HG03103 (cell line): Measurements from ENCODE around the gene OXCT2.
A peak's percentile ranks its signal among the peaks of the same experiment; 100 is the strongest.
"Not testable (repeated sequence)": the region's sequence is repeated elsewhere in the genome, so short reads cannot be mapped to it uniquely, and the experiment has no call there.

ENCODE experiments used
- ATAC-seq: cut with Tn5 transposase; IDR thresholded peaks from one replicate; pipeline ENCODE4 v1.9.1; 2021; ENCODE audit warnings: low read depth; ENCODE audit not compliant: unreplicated experiment

Gene OXCT2

DNA sequence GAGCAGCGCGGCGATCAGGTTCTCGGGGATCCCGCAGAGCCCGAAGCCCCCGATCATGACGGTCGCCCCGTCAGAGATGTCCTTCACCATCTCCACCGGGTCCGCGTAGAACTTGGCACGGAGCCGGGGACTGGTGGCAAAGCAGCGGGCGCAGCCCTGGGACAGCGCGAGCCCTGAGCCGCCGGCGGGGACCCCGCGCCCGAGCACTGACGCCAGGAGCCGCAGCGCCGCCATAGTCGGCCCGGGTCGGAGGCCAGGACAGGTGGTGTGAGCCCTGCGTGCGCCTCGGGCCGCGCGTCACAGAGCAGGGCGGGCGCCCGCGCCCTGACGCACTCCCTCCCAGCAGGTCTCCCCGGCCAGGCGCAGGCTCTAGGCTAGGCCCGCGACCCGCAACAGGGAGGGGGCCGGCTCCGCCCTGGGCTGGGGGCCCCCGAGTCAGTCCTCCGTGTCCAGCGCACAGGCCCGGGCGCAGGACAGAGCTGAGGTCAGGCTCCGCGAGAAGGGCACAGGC, at the start of gene OXCT2:
TSS of gene OXCT2 (minus strand) at position 327 of the 511 bp plus-strand sequence. CDS start at position 234, 93 bp downstream.
- ATAC-seq, result not testable (repeated sequence)

DNA sequence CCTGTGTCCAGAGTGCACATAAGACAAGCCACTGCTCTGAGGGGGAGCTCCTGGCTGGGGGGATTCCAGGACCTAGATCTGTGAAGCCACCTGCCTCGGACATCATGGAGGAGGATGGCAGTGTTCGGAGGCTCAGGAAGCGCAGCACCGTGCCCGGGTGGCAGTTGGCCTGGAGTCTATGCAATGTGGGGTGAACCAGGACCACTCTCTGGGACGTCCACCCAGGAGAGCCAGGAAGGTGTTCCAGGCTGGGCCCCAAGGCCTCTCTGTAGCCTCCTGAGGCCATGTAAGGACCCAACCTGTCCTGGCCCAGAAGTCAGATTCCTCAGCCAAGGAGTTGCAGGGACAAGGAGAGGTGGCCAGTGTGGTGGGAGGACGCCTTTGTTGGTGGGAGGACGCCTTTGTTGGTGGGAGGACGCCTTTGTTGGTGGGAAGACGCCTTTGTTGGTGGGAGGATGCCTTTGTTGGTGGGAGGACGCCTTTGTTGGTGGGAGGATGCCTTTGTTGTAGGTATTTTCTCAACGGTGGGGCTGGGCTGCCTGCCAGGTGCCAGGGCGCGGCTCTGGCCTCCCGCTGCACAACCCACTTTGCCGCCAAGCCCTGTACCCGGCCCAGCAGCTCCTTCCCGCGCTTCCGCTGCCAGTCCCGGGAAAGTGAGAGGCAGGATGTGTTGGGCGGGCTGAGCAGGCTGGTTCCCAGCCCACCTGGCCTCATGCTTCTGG, 48.1 kb upstream of the OXCT2 start:
- ATAC-seq, result no peak

DNA sequence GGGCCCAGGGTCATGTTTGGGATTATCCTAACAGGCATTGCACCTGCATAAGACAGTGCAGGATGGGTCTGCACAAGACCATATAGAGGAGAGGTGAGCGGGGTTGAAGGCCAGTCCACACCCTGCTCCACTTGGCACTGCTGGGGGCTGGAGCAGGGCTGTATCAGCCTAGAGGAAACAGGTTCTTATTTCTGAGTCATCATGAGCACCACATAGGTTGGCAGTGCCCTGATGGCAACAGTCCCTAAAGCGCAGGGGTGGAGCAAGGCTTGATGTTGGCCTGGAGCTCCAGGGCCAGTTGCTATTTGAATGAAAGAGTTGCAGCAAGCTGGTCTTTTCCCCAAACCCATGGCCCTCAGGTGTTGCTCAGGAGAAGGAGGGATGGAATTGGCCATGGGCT, 47.3 kb upstream of the OXCT2 start:
- no peak for ATAC-seq

DNA sequence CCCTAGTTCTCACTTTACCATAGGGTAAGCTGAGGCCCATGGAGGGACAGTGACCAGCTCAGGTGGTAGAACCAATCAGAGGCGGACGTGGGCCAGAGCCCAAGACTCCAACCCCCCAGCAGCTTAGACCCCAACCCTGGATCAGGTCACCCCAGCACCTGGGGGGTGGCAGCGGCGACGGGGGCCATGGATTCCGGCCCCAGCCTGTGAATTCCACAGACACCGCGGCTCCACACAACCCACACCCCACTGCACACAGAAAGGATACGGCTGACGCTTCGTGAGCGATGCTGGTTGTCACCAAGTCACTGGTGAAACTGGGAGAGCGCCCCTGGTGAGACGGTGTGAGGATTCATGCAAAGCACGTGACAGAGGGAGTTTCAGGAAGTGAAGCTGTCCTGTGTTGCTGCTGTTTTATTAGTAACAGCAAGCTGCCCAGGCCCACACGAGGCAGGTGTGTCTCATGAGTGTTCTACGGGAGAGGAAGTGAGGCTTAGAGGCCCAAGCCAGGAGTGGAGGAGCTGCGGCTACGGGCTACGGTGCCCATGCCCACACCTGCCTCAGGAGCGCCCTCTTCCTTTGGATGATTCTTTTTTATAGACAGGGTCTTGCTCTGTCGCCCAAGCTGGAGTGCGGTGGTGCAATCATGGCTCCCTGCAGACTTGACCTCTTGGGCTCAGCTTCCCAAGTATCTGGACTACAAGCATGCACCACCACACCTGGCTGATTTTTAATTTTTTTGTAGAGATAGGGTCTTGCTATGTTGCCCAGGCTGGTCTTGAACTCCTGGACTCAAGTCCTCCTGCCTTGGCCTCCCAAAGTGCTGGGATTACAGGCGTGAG, 46.2 kb upstream of the OXCT2 start:
- ATAC-seq, result peak; percentile 73

DNA sequence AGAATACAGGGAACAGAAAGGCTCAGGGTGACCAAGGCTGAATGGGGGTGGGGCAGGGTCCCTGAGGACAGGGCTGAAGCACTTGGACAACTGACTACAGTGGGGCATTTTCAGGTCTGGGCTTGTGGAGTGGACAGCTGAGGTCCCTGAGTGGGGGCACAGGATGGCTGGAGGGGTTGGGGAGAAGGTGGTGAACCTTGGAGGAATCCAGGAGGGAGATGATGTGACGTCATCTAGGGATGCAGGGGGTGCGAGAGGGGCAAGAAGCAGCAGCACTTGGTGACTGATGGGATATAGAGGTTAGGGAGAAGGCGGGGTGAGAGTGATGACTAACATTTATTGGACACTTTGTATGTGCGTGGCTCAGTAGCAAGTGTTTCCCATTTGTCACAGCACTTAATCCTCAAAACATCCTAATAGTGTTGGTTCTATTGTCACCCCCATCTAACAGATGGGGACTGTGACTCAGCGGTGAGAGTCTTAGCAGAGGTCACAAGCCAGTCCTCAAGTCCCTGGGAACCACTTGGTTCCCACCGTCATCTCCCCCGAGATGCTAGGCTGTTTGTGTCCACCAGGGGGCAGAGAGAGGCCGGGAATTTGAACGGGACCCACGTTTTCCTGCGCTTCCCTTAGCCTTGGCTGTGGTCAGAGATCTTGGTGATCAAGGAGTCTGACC, 45.4 kb upstream of the OXCT2 start:
- peak; percentile 25 for ATAC-seq

DNA sequence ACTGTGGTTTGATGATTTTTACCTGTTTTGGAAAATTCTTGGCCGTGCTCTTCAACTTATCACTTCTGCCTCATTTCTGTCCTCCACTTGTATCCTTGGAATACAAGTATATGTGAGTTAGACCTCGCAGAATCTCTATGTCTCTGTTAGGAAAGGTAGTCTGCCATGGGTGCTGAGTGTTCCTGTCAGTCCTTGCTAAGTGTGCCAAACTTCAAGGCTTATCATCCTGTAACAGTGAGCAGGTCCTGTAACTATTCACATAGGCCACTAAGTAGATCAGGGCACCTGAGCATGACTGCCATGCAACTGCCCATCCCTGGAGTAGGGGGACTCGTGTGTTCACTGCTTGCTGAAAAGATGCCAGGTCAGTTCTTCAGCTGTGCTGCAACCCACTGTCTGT, 41.8 kb upstream of the OXCT2 start:
- ATAC-seq, result no peak

DNA sequence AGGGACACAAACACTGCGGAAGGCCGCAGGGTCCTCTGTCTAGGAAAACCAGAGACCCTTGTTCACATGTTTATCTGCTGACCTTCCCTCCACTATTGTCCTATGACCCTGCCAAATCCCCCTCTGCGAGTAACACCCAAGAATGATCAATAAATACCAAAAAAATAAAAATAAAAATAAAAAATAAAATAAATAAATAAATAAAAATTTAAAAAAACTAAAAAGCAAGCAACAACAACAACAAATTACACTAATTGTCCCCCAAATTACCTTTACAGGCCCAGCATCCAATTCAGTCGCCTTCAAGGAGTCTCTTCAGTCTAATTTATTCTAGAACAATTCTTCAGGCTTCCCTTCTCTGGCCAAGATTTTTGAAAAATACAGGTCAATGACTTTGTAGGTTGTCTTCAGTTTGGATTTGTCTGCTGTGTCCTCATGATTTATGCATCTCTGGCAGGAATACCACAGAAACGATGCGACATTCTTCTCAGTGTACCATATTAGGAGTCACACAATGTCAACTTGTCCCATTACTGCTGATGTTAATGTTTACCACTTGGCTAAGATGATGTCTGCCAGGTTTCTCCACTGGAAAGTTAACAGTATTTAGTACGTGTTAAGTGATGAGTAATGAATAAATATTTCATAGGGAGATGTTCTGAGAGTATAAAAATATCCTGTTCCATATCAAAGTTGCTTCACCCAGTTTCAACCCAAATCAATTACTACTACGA, 37.8 kb upstream of the OXCT2 start:
- no peak for ATAC-seq

DNA sequence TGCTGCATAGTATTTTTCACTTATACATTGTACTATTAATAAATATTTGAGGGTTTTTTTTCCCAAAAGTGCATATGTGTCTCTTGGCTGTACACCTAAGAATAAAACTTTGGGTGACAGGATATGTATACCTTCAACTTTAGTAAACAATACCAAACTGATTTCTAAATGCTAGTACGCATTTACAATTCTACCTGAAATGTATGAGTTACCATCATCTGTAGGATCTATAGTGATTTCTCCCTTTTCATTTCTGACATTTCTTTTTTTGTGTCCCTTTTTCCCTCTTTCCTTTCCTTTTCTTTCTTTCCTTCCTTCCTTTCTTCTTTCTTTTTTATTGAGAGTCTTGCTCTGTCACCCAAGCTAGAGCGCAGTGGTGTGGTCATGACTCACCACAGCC, 34.2 kb upstream of the OXCT2 start:
- ATAC-seq, result no peak

DNA sequence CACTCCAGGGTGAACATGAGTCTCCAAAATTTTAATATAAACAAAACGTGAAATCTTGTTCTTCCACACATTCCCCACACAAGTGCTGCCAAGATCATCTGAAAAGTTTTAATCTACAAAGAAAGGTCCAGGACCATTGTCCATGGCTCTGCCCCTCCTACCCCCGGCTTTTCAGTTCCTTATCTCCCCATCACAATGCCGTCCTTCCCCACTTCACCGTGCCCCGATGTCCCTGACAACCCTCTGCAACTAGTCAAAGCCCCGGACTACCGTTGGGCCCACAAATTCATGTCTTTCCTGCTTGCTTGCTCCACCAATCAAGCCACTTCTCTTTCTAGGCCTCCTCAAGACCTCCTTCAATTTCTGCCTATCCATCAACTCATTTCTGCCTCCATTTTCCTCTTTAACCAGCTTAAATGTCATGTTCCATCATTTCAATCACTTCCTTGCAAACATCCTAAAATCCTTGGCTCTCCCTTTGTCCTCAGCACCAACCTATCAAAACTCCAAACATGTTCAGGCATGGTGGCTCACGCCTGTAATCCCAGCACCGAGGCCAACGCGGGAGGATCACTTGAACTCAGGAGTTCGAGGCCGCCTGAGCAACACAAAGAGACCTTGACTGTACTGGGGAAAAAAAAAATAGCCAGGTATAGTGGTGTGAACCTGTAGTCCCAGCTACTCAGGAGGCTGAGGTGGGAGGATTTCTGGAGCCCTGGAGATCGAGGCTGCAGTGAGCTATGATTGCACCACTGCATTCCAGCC, 31.5 kb upstream of the OXCT2 start:
- ATAC-seq, result no peak

DNA sequence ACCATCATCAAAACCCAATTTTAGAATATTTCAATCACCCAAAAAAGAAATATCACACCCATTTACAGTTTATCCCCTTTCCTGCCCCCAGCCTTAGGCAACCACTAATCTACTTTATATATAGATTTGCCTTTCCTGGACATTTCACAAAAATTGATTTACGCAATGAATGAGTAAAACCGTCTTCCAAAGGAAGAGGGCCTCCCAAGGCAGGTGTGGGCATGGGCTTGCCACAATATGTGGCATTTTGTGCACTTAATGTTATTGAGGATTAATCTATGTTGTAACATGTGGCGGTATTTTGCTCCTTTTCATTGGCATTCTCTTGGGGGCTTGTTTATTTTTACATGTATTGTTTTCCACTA, 29.3 kb upstream of the OXCT2 start:
- ATAC-seq, result no peak

DNA sequence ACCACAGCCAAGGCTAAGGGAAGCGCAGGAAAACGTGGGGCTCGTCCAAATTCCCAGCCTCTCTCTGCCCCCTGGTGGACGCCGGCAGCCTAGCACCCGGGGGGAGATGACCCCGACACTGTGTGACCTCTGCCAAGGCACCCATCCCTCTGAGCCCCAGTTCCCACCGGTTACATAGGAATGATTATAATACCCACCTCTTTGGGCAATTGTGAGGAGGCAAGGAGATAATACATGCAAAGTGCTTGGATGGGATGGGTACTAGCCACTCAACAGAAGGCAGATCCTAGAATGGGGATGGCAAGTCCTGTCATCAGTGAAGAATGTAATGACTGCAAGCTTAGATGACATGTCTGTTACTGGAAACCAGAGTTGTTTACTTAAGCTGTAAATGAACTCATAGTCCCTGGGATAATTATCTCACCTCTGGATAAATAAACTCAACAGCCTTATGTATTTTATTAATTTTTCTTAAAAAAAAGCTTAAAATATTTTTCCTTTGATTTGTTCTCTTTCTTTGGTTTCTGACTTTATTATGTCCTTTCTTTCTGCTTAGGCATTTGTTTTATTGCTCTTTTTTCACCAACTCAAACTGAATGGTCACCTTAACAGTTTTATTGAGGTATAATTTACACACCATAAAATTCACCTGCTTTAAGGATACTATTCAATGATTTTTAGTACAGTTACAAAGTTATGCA, 28.8 kb upstream of the OXCT2 start:
- peak; percentile 48 for ATAC-seq

DNA sequence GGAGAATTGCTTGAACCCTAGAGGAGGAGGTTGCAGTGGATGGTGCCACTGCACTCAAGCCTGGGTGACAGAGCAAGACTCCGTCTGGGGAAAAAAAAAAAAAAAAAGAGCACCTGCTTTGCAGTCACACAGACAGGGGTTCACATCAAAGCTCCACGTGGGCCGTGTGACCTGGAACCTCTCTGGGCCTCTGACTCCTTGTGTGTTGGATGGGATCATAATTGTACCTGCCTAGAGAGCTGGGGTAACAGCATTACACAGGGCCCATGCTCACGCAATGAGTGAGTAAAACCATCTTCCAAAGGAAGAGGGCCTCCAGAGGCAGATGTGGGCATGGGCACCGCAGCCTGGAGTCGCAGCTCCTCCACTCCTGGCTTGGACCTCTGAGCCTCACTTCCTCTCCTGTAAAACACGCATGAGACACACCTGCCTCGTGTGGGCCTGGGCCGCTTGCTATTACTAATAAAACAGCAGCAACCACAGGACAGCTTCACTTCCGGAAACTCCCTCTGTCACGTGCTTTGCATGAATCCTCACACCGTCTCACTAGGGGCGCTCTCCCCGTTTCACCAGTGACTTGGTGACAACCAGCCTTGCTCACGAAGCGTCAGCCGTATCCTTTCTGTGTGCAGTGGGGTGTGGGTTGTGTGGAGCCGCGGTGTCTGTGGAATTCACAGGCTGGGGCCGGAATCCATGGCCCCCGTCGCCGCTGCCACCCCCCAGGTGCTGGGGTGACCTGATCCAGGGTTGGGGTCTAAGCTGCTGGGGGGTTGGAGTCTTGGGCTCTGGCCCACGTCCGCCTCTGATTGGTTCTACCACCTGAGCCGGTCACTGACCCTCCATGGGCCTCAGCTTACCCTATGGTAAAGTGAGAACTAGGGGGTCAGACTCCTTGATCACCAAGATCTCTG, 28.0 kb upstream of the OXCT2 start:
- peak; percentile 86 for ATAC-seq

DNA sequence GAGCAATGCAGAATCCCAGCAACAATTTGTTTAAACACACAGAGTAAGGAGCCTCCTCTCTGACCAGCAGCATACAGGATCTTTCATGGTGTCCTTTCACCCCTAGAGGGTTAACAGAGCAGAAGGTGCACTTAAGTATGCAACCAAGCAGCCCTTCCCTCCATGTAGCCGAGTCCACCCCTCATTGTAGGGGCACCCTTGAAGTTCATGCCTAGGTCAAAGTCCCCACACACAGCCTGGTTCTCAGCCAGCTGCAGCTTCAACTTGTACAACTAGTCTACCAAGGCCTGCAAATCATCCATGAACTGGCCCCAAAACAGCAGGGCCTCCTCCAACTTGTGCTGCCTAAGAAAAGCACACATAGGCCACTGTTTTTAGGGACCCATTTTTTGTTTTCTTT, 24.5 kb upstream of the OXCT2 start:
- ATAC-seq, result no peak

DNA sequence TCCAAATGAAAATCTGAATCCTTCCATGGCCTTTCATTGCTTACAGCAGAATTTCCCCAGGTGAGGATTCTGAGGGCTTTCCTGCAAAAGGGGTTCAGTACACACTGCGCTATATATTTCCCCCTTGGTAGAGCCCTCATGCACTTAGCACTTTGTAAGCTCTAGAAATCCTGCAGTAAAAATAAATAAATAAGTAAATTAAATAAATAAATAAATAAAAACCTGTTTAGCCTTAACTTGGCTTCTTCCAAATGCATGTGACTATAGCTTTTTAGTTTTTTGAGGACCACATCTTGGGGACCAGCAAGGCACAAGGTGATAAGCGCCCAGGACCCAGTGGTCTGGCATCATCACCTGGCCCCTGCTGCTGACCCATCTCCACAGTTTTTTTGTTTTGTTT, 20.7 kb upstream of the OXCT2 start:
- ATAC-seq, result no peak

DNA sequence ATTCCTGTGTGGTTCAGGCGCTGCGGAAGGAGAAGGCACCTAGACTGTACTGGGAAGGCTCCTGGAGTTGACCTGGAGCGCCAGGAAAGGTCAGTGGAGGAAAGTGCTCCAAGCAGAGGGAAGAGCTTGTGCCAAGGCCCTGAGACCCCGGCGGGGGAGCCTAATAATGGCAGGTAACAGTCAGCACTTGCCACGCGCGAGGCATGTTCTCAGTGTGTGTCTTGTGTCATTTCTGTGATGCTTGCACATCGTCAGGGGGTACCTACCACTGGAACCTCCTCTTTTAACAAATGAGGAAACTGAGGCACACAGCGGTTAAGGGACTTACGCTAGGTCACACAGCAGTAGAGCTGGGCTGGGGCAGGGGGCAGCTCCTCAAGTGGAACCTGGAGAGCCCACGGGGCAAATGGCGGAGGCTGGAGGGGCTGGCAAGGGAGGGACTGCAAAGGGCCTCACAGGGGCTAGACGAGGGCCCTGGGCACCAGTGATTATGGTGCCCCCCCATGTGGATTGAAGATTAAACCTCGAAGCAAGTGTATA, 18.5 kb upstream of the OXCT2 start:
- ATAC-seq, result no peak

DNA sequence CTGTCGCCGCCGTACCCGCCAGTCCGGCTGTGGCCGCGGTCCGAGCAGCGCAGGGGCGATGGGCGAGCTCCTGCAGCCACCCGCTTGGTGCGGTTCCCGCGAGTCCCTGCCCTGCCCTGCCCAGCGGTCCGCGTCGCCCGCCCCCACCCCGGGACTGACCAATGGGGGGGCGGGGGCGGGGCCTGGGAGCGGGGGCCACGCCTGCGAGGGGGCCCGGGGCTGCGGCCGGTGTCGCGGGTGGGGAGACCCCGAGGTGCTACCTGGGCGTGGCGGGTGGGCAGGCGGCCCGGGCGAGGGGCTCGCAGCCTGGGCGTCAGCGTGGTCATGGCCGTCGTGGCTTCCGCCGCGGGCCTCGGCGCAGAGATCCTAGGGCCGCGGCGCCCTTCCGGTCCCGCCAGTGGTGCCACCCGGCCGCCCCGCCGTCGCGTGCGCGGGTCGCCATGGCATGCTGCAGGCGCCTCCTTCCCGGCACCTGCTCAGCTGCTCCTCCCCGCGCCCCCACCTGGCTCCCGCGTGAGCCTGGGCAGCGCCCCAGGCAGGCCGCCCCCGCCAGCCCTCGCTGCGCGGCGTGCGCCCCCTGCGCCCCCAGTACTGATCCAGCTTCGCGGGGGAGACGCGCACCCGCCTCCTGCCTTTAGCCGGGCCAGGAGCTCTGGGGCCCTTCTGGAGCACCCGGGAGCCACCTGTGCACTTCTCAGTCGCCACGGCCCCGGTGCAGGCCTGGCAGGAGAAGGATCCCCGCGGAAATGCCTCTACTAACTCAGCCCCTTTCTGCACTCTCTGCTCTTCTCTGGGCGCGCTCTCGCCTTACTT, 17.8 kb upstream of the OXCT2 start, which contains the start of gene BMP8B:
TSS of gene BMP8B (minus strand) at position 108 of the 813 bp plus-strand sequence. CDS start 380 bp downstream, outside the sequence.
- ATAC-seq, result no peak

DNA sequence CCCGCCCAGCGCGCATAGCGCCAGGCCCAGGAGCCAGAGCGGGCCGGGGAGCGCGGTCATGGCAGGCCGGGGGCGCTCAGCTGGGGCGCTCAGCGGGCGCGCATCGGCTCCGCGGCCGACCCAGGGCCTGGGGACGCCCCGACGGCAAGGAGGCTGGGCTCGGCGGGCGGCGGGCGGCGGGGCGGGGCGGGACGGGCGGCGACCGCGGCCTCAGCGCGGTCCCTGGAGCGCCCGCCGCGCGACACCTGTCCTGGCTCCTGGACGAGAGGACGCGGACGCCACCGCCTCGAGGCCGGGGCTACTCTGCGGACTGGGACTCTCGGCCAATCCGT, 17.2 kb upstream of the OXCT2 start:
- no peak for ATAC-seq
